ENCODE measurements around the gene AFAP1L1.
A peak's percentile ranks its signal among the peaks of the same experiment; 100 is the strongest.

Gene AFAP1L1

GRCh38 chr5:149282966-149283332 is 11.3 kb downstream of the AFAP1L1 start:
- CTCF ChIA-PET = interaction anchor here (1.1 to 1.3 kb wide), 2 partner anchors 10 to 13 kb away, joined by 4 to 5 read pairs; no protein-coding TSS in a partner anchor
- H3K27me3 ChIP-seq (replicated peaks in 2 of 5; ENCODE audit: control insufficient read depth in 4 of 5, insufficient read depth in 5 of 5, low read length in 4 of 5) = no peaks in the 10 kb centered on the region
- 91% methylated on average over 5 of the region's 5 CpGs for WGBS (ENCODE audit: insufficient coverage)
- H3K9me3 ChIP-seq (ENCODE audit: control extremely low read depth in 1 of 5, control insufficient read depth in 4 of 5, insufficient read depth in 2 of 5, low read depth in 1 of 5, low read length in 4 of 5) = no peaks in the 10 kb centered on the region
- POLR2A ChIA-PET = no interaction called here
- no peak overlapping the region for H3K27ac ChIP-seq (ENCODE audit: insufficient read depth in 1 of 2, low read depth in 1 of 2, low read length in 2 of 2, poor library complexity in 1 of 2, severe bottlenecking in 2 of 2)
- H3K4me3 ChIP-seq (ENCODE audit: control insufficient read depth in 1 of 7, extremely low read depth in 1 of 7, insufficient read depth in 4 of 7, low read depth in 2 of 7, low read length in 6 of 7) = no peak overlapping the region
- DNase-seq = no peak
- peaks cover 0 to 1% (median 0%) of the 10 kb centered on the region in 4 experiments for H3K4me1 ChIP-seq (ENCODE audit: control extremely low read depth in 1 of 4, control insufficient read depth in 4 of 4, insufficient read depth in 4 of 4, low read length in 3 of 4)
- H3K36me3 ChIP-seq (ENCODE audit: control insufficient read depth in 4 of 4, insufficient read depth in 4 of 4, low read length in 3 of 4) = no peaks in the 10 kb centered on the region

- H3K4me1 ChIP-seq (ENCODE audit: control extremely low read depth in 1 of 4, control insufficient read depth in 4 of 4, insufficient read depth in 4 of 4, low read length in 3 of 4) = peaks cover 0 to 10% (median 7%) of the 10 kb centered on the region in 4 experiments
- no peak overlapping the region for H3K4me3 ChIP-seq (ENCODE audit: control insufficient read depth in 1 of 7, extremely low read depth in 1 of 7, insufficient read depth in 4 of 7, low read depth in 2 of 7, low read length in 6 of 7)
- ChIA-PET CTCF (no interaction called here), POLR2A (no interaction called here)
- no peak overlapping the region for H3K27ac ChIP-seq (ENCODE audit: insufficient read depth in 1 of 2, low read depth in 1 of 2, low read length in 2 of 2, poor library complexity in 1 of 2, severe bottlenecking in 2 of 2)
- no peaks in the 10 kb centered on the region for H3K27me3 ChIP-seq (replicated peaks in 2 of 5; ENCODE audit: control insufficient read depth in 4 of 5, insufficient read depth in 5 of 5, low read length in 4 of 5)
- no peaks in the 10 kb centered on the region for H3K9me3 ChIP-seq (ENCODE audit: control extremely low read depth in 1 of 5, control insufficient read depth in 4 of 5, insufficient read depth in 2 of 5, low read depth in 1 of 5, low read length in 4 of 5)
- DNase-seq = no peak
- no peaks in the 10 kb centered on the region for H3K36me3 ChIP-seq (ENCODE audit: control insufficient read depth in 4 of 4, insufficient read depth in 4 of 4, low read length in 3 of 4)
- whole genome bisulfite sequencing (ENCODE audit: insufficient coverage) = 94% methylated on average over 9 of the region's 11 CpGs
Observed at GRCh38 chr5:149283626-149284480, 12.2 kb downstream of the AFAP1L1 start.

- H3K27me3 ChIP-seq (replicated peaks in 2 of 5; ENCODE audit: control insufficient read depth in 4 of 5, insufficient read depth in 5 of 5, low read length in 4 of 5) = no peaks in the 10 kb centered on the region
- no peaks in the 10 kb centered on the region for H3K9me3 ChIP-seq (ENCODE audit: control extremely low read depth in 1 of 5, control insufficient read depth in 4 of 5, insufficient read depth in 2 of 5, low read depth in 1 of 5, low read length in 4 of 5)
- no peak overlapping the region for H3K4me3 ChIP-seq (ENCODE audit: control insufficient read depth in 1 of 7, extremely low read depth in 1 of 7, insufficient read depth in 4 of 7, low read depth in 2 of 7, low read length in 6 of 7)
- 89% methylated on average over 4 of the region's 5 CpGs for WGBS (ENCODE audit: insufficient coverage)
- H3K27ac ChIP-seq (ENCODE audit: insufficient read depth in 1 of 2, low read depth in 1 of 2, low read length in 2 of 2, poor library complexity in 1 of 2, severe bottlenecking in 2 of 2) = no peak overlapping the region
- DNase-seq = no peak
- H3K4me1 ChIP-seq (ENCODE audit: control extremely low read depth in 1 of 4, control insufficient read depth in 4 of 4, insufficient read depth in 4 of 4, low read length in 3 of 4) = peaks cover 0 to 17% (median 13%) of the 10 kb centered on the region in 4 experiments
- ChIA-PET POLR2A (no interaction called here), CTCF (interaction anchor here (1.7 kb wide), 1 partner anchor 10 kb away, joined by 4 read pairs; no protein-coding TSS in a partner anchor)
- H3K36me3 ChIP-seq (ENCODE audit: control insufficient read depth in 4 of 4, insufficient read depth in 4 of 4, low read length in 3 of 4) = no peaks in the 10 kb centered on the region
Observed at GRCh38 chr5:149284501-149284900, 12.8 kb downstream of the AFAP1L1 start.

- DNase-seq = no peak
- H3K4me3 ChIP-seq (ENCODE audit: control insufficient read depth in 1 of 7, extremely low read depth in 1 of 7, insufficient read depth in 4 of 7, low read depth in 2 of 7, low read length in 6 of 7) = no peak overlapping the region
- no peaks in the 10 kb centered on the region for H3K36me3 ChIP-seq (ENCODE audit: control insufficient read depth in 4 of 4, insufficient read depth in 4 of 4, low read length in 3 of 4)
- CTCF ChIA-PET = interaction anchor here (1.7 kb wide), 1 partner anchor 11 kb away, joined by 4 read pairs; no protein-coding TSS in a partner anchor
- 90% methylated on average over 1 of the region's 1 CpG for WGBS (ENCODE audit: insufficient coverage)
- no peaks in the 10 kb centered on the region for H3K27me3 ChIP-seq (replicated peaks in 2 of 5; ENCODE audit: control insufficient read depth in 4 of 5, insufficient read depth in 5 of 5, low read length in 4 of 5)
- peaks cover 0 to 19% (median 15%) of the 10 kb centered on the region in 4 experiments for H3K4me1 ChIP-seq (ENCODE audit: control extremely low read depth in 1 of 4, control insufficient read depth in 4 of 4, insufficient read depth in 4 of 4, low read length in 3 of 4)
- POLR2A ChIA-PET = no interaction called here
- no peaks in the 10 kb centered on the region for H3K9me3 ChIP-seq (ENCODE audit: control extremely low read depth in 1 of 5, control insufficient read depth in 4 of 5, insufficient read depth in 2 of 5, low read depth in 1 of 5, low read length in 4 of 5)
- H3K27ac ChIP-seq (ENCODE audit: insufficient read depth in 1 of 2, low read depth in 1 of 2, low read length in 2 of 2, poor library complexity in 1 of 2, severe bottlenecking in 2 of 2) = no peak overlapping the region
Observed at GRCh38 chr5:149285153-149285552, 13.5 kb downstream of the AFAP1L1 start.

GRCh38 chr5:149288436-149288835 is 16.8 kb downstream of the AFAP1L1 start:
- 49% methylated on average over 7 of the region's 8 CpGs for WGBS (ENCODE audit: insufficient coverage)
- no peak for DNase-seq
- CTCF ChIA-PET = interaction anchor here (1.0 to 2.3 kb wide), 5 partner anchors 9 to 82 kb away, joined by 3 to 11 read pairs (median 6); no protein-coding TSS in a partner anchor

GRCh38 chr5:149289301-149289700 is 17.6 kb downstream of the AFAP1L1 start:
- 10% methylated on average over 2 of the region's 7 CpGs for WGBS (ENCODE audit: insufficient coverage)
- ChIA-PET CTCF (interaction anchor here (1.2 to 2.3 kb wide), 3 partner anchors 8 to 15 kb away, joined by 3 to 11 read pairs (median 4); no protein-coding TSS in a partner anchor), POLR2A (no interaction called here)
- Histone ChIP-seq H3K27me3 (replicated peaks in 2 of 5; ENCODE audit: control insufficient read depth in 4 of 5, insufficient read depth in 5 of 5, low read length in 4 of 5) (no peaks in the 10 kb centered on the region), H3K4me1 (ENCODE audit: control extremely low read depth in 1 of 4, control insufficient read depth in 4 of 4, insufficient read depth in 4 of 4, low read length in 3 of 4) (peaks cover 2 to 24% (median 17%) of the 10 kb centered on the region in 4 experiments), H3K36me3 (ENCODE audit: control insufficient read depth in 4 of 4, insufficient read depth in 4 of 4, low read length in 3 of 4) (no peaks in the 10 kb centered on the region), H3K27ac (ENCODE audit: insufficient read depth in 1 of 2, low read depth in 1 of 2, low read length in 2 of 2, poor library complexity in 1 of 2, severe bottlenecking in 2 of 2) (no peak overlapping the region), H3K4me3 (ENCODE audit: control insufficient read depth in 1 of 7, extremely low read depth in 1 of 7, insufficient read depth in 4 of 7, low read depth in 2 of 7, low read length in 6 of 7) (no peak overlapping the region), H3K9me3 (ENCODE audit: control extremely low read depth in 1 of 5, control insufficient read depth in 4 of 5, insufficient read depth in 2 of 5, low read depth in 1 of 5, low read length in 4 of 5) (no peaks in the 10 kb centered on the region)
- DNase-seq = peak in 2 of 3 donors; percentile 43 to 49

More at GRCh38 chr5:149288436-149288835, 16.8 kb downstream of the AFAP1L1 start:
- Histone ChIP-seq H3K36me3 (ENCODE audit: control insufficient read depth in 4 of 4, insufficient read depth in 4 of 4, low read length in 3 of 4) (no peaks in the 10 kb centered on the region), H3K4me3 (ENCODE audit: control insufficient read depth in 1 of 7, extremely low read depth in 1 of 7, insufficient read depth in 4 of 7, low read depth in 2 of 7, low read length in 6 of 7) (no peak overlapping the region), H3K4me1 (ENCODE audit: control extremely low read depth in 1 of 4, control insufficient read depth in 4 of 4, insufficient read depth in 4 of 4, low read length in 3 of 4) (peaks cover 2 to 24% (median 17%) of the 10 kb centered on the region in 4 experiments), H3K27me3 (replicated peaks in 2 of 5; ENCODE audit: control insufficient read depth in 4 of 5, insufficient read depth in 5 of 5, low read length in 4 of 5) (no peaks in the 10 kb centered on the region), H3K27ac (ENCODE audit: insufficient read depth in 1 of 2, low read depth in 1 of 2, low read length in 2 of 2, poor library complexity in 1 of 2, severe bottlenecking in 2 of 2) (no peak overlapping the region), H3K9me3 (ENCODE audit: control extremely low read depth in 1 of 5, control insufficient read depth in 4 of 5, insufficient read depth in 2 of 5, low read depth in 1 of 5, low read length in 4 of 5) (no peaks in the 10 kb centered on the region)
- POLR2A ChIA-PET = no interaction called here

Measured in common myeloid progenitor, CD34-positive (primary cell).